K562 (cell line): Measurements from ENCODE around the gene HIVEP1. TPM values are rescaled to one million over a fixed set of nuclear protein-coding genes. Genes with fewer than 3 reads are reported as not detected.

Experiments
- ATAC-seq: fragments of 200-7000 bp; cut with Tn5 transposase; 3 replicates; pipeline ENCODE4 v1.9.1; 2020; ENCODE audit warnings: moderate library complexity
- BruUV-seq: library from RNA; stranded (reverse); fragments of 400-500 nt; replicated peaks from 2 replicates; lab custom pipeline; 2021; lab: Mats Ljungman, UMichigan
- CTCF ChIA-PET: fragments of 300-600 bp; formaldehyde crosslinking; extraction: SDS; loops from one replicate; lab custom pipeline; 2021; ENCODE audit warnings: low intra/inter-chr PET ratio; lab: Yijun Ruan, JAX
- POLR2A ChIA-PET: fragments of 300-600, 350-650 bp; sonication (Branson Sonifier 250); formaldehyde crosslinking; extraction: SDS; loops from one replicate; lab custom pipeline; 2021; ENCODE audit warnings: antibody characterized with exemption, inconsistent platforms; lab: Yijun Ruan, JAX
- DNase-seq, 4 experiments: peaks; one replicate each; pipeline versions ENCODE4 v3.0.0 to v3.0.0-alpha.2; 2011 to 2018; ENCODE audit warnings: low spot score in 3 of 4, mixed read lengths in 3 of 4; ENCODE audit errors: extremely low read depth in 1 of 4
- FAIRE-seq: peaks from 2 replicates; lab custom pipeline; 2011; peaks lifted over from hg19 to GRCh38; lab: Jason Lieb, UNC
- H2AFZ ChIP-seq: 2 replicates; pipeline ENCODE4 v1.6.0; 2011; ENCODE audit warnings: low read depth, low read length, control low read depth, inconsistent platforms
- H3K27ac ChIP-seq: fragments of 200-600 bp; 3 replicates; pipeline ENCODE4 v1.8.0; 2011; ENCODE audit warnings: low read depth, mild to moderate bottlenecking, control low read depth, inconsistent platforms, low read length, moderate library complexity, mixed read lengths; ENCODE audit errors: extremely low read depth
- H3K27me3 ChIP-seq, 2 experiments: fragments of 300-600 bp in 1 of 2; 2 replicates in 1 of 2; 3 replicates in 1 of 2; pipeline versions ENCODE4 v1.6.0 to v1.8.0; 2011; ENCODE audit warnings: inconsistent platforms in 2 of 2, low read length in 2 of 2, mild to moderate bottlenecking in 1 of 2, mixed read lengths in 1 of 2, moderate library complexity in 1 of 2; ENCODE audit not compliant: control insufficient read depth in 2 of 2, insufficient read depth in 2 of 2
- H3K36me3 ChIP-seq: fragments of 300-600 bp; 3 replicates; pipeline ENCODE4 v1.8.0; 2011; ENCODE audit warnings: mild to moderate bottlenecking, low read length, inconsistent platforms; ENCODE audit not compliant: control insufficient read depth, insufficient read depth
- H3K4me1 ChIP-seq, 2 experiments: fragments of 200-600 bp in 1 of 2; replicated peaks in 1 of 2; 2 replicates in 1 of 2; 3 replicates in 1 of 2; pipeline versions ENCODE4 v1.5.1 to v1.8.0; 2011; ENCODE audit warnings: inconsistent platforms in 2 of 2, low read length in 2 of 2, mild to moderate bottlenecking in 1 of 2, mixed read lengths in 1 of 2, moderate library complexity in 1 of 2; ENCODE audit not compliant: control insufficient read depth in 2 of 2, insufficient read depth in 2 of 2
- H3K4me2 ChIP-seq: 2 replicates; pipeline ENCODE4 v1.6.1; 2011; ENCODE audit warnings: low read length, control low read depth, inconsistent platforms, mixed read lengths; ENCODE audit not compliant: insufficient read depth
- H3K4me3 ChIP-seq: fragments of 200-600 bp; sonication (generic), shearing (Covaris generic); 2 replicates; pipeline ENCODE4 v1.5.1; 2016; ENCODE audit warnings: control low read depth, inconsistent platforms
- H3K79me2 ChIP-seq: fragments of 200-600 bp; 3 replicates; pipeline ENCODE4 v1.8.0; 2011; ENCODE audit warnings: low read length, inconsistent platforms; ENCODE audit not compliant: control insufficient read depth, insufficient read depth
- H3K9ac ChIP-seq, 2 experiments: 2 replicates each; pipeline versions ENCODE4 v1.6.0 to v1.6.1; 2011; ENCODE audit warnings: low read depth in 2 of 2, low read length in 2 of 2, control low read depth in 1 of 2, inconsistent platforms in 1 of 2, mild to moderate bottlenecking in 1 of 2, mixed read lengths in 1 of 2; ENCODE audit not compliant: insufficient read depth in 1 of 2
- H3K9me1 ChIP-seq: one replicate; pipeline ENCODE4 v1.6.0; 2011; ENCODE audit warnings: inconsistent platforms, mild to moderate bottlenecking, low read length, moderate library complexity; ENCODE audit not compliant: control insufficient read depth, insufficient read depth
- H3K9me3 ChIP-seq: replicated peaks from 2 replicates; pipeline ENCODE4 v1.5.1; 2011; ENCODE audit warnings: low read depth, low read length, inconsistent platforms; ENCODE audit not compliant: control insufficient read depth, insufficient read depth
- H4K20me1 ChIP-seq: replicated peaks from 2 replicates; pipeline ENCODE4 v1.6.1; 2011; ENCODE audit warnings: low read length, inconsistent platforms, mixed read lengths; ENCODE audit not compliant: control insufficient read depth, insufficient read depth
- ARID1B ChIP-seq: fragments of 450-650 bp; IDR thresholded peaks from 2 replicates; pipeline ENCODE4 v1.6.1; 2016; ENCODE audit warnings: antibody characterized with exemption, mild to moderate bottlenecking, inconsistent platforms
- CBFA2T2 ChIP-seq: fragments of 450-650 bp; conservative IDR thresholded peaks from 2 replicates; pipeline ENCODE4 v1.6.1; 2017; ENCODE audit warnings: mild to moderate bottlenecking
- CBFA2T3 ChIP-seq: fragments of 450-650 bp; IDR thresholded peaks from 2 replicates; pipeline ENCODE4 v1.6.1; 2017
- DPF2 ChIP-seq: fragments of 450-650 bp; IDR thresholded peaks from 2 replicates; pipeline ENCODE4 v1.6.1; 2016
- ELF1 ChIP-seq: fragments of 200-800 bp; sonication (Bioruptor generic); IDR thresholded peaks from 2 replicates; pipeline ENCODE4 v1.6.1; 2016; ENCODE audit warnings: missing genetic modification characterization, missing compliant biosample characterization
- MAFK ChIP-seq: IDR thresholded peaks from 2 replicates; pipeline ENCODE4 v1.6.1; 2011; ENCODE audit warnings: low read length, improper control_type of control experiment
- NFE2 ChIP-seq: IDR thresholded peaks from 2 replicates; pipeline ENCODE4 v1.6.1; 2014; ENCODE audit warnings: antibody characterized with exemption, low read depth
- NR3C1 ChIP-seq: sonication (generic); formaldehyde crosslinking; IDR thresholded peaks from 2 replicates; pipeline ENCODE4 v1.8.1; 2022; ENCODE audit warnings: missing genetic modification reagents
- POLR2G ChIP-seq: fragments of 200-400 bp; formaldehyde crosslinking; IDR thresholded peaks from 2 replicates; pipeline ENCODE4 v1.6.1; 2017; ENCODE audit warnings: low read depth, mild to moderate bottlenecking, antibody characterized with exemption, low read length, moderate library complexity
- SMARCB1 ChIP-seq: IDR thresholded peaks from 2 replicates; pipeline ENCODE4 v1.6.1; 2011; ENCODE audit warnings: improper control_type of control experiment, low read depth; ENCODE audit not compliant: insufficient read length
- SOX6 ChIP-seq: fragments of 450-650 bp; IDR thresholded peaks from 2 replicates; pipeline ENCODE4 v1.6.1; 2014; ENCODE audit warnings: mild to moderate bottlenecking
- TCF3 ChIP-seq: sonication (generic); formaldehyde crosslinking; IDR thresholded peaks from 2 replicates; pipeline ENCODE4 v1.4.0; 2020; ENCODE audit warnings: mild to moderate bottlenecking, missing genetic modification reagents
- WGBS: fragments of 100-300 bp; shearing (Covaris generic); methylation state at CpG from one replicate; pipeline ENCODE4 v1.1.6; 2016; ENCODE audit warnings: low coverage, mixed read lengths; ENCODE audit not compliant: insufficient coverage; ENCODE audit errors: missing lambda C conversion rate; 5-methylcytosine and 5-hydroxymethylcytosine counted together
- in situ Hi-C: fragments of 300-500 bp; cut with MboI; formaldehyde crosslinking; loops from 4 replicates; pipeline ENCODE4 v1.15.0; 2018; ENCODE audit warnings: inconsistent platforms, mixed read lengths
- intact Hi-C: fragments of 100-400 bp; cut with micrococcal nuclease; formaldehyde crosslinking; loops from 2 replicates; pipeline ENCODE4 v1.14.2; 2022
- polyA plus RNA-seq, 8 experiments: library from polyadenylated mRNA; depleted of rRNA in 4 of 8; stranded (reverse) in 5 of 8; unstranded in 3 of 8; fragments of >200 nt; fragmentation: Nextera tagmentation in 2 of 8; fragmentation: Illumina TruSeq in 1 of 8; extraction: Ambion mirVana in 2 of 8; extraction: Trizol in 1 of 8; gene quantifications; 2 replicates each; pipeline versions ENCODE4 v1.2.1 to v1.2.3, GENCODE V29; 2011 to 2014; ENCODE audit warnings: inconsistent platforms in 1 of 8, missing spikeins in 1 of 8
- total RNA-seq, 7 experiments: library from RNA; depleted of rRNA in 6 of 7; stranded (reverse); fragments of >200 nt in 6 of 7; fragmentation: Illumina TruSeq in 2 of 7; extraction: Trizol in 2 of 7; gene quantifications; 2 replicates each; pipeline versions ENCODE4 v1.2.1 to v1.2.3, GENCODE V29; 2011 to 2021; ENCODE audit warnings: low replicate concordance in 1 of 7
- TF ChIP-seq, protein P1 (sequence below): fragments of 450-650 bp; IDR thresholded peaks from one replicate; pipeline ENCODE4 v1.6.1; 2018; ENCODE audit warnings: mild to moderate bottlenecking, moderate library complexity; ENCODE audit not compliant: partially characterized antibody
- TF ChIP-seq, protein P2 (sequence below): fragments of 200-800 bp; sonication (Bioruptor generic); IDR thresholded peaks from 2 replicates; pipeline ENCODE4 v1.6.1; 2017; ENCODE audit warnings: missing genetic modification characterization, missing compliant biosample characterization
- TF ChIP-seq, protein P3 (sequence below): sonication (generic); formaldehyde crosslinking; IDR thresholded peaks from 2 replicates; pipeline ENCODE4 v1.8.0; 2022; ENCODE audit warnings: missing genetic modification reagents, mild to moderate bottlenecking, moderate library complexity, borderline replicate concordance

HIVEP1 gene
- total and polyA plus RNA-seq, 9 of the 15 experiments (the other 6 are each of a cell fraction or from before 2014, with no cell fraction given): 6.0 to 33.3 (median 21.7) TPM

DNA sequence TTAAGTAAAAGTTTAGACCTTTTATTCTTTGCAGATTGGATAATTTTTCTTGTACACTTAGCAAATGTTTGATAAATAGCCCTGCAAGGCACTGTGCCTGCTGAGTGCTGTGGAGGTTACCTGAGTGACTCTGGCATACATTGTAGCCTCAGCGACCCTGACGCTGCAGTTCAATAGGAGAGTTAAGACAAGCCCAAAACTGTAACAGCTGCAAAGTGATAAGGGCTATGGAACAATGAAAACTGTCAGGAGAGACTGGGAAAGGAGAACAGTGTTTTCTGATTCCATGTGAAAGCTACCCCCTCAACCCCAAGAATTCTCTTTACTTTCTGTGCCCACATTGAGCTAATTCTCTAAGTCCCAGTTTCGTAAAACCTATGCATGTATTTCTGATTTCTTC lies 22.2 kb downstream of the HIVEP1 start:
- Histone ChIP-seq H3K4me1 (peaks cover 8 to 17% of the 10 kb centered on the region in 2 experiments), H4K20me1 (no peaks in the 10 kb centered on the region), H3K9ac (peak overlapping the region; percentile 12 to 26; a peak in 1 of 4 replicates), H3K4me2 (no peak overlapping the region), H3K79me2 (peaks cover 97% of the 10 kb centered on the region), H3K27me3 (no peaks in the 10 kb centered on the region), H2AFZ (no peak overlapping the region), H3K9me1 (no peaks in the 10 kb centered on the region), H3K27ac (no peak overlapping the region), H3K9me3 (peaks cover 9% of the 10 kb centered on the region), H3K36me3 (peaks cover 35% of the 10 kb centered on the region), H3K4me3 (no peak overlapping the region)
- POLR2A ChIA-PET: interaction anchor here (0.9 kb wide), 1 partner anchor 368 kb away, joined by 3 read pairs; no protein-coding TSS in a partner anchor
- DNase-seq (peak in 3 of 4 experiments; percentile 35 to 62 (median 43)), ATAC-seq (peak; percentile 81), FAIRE-seq (peak; percentile 60)
- CTCF ChIA-PET: no interaction called here
- intact Hi-C loops (no loop called here), in situ Hi-C loops (no loop called here)
- WGBS: 28% methylated on average over 3 of the region's 3 CpGs
- BruUV-seq: no TSS peak
- TF ChIP-seq ARID1B: peak; percentile 51
- TF ChIP-seq ELF1: no peak
- peak; percentile 24; the same call in 1 of the 2 replicates for TF ChIP-seq MAFK
- TF ChIP-seq SMARCB1: peak; percentile 50
- TF ChIP-seq, protein P1, sequence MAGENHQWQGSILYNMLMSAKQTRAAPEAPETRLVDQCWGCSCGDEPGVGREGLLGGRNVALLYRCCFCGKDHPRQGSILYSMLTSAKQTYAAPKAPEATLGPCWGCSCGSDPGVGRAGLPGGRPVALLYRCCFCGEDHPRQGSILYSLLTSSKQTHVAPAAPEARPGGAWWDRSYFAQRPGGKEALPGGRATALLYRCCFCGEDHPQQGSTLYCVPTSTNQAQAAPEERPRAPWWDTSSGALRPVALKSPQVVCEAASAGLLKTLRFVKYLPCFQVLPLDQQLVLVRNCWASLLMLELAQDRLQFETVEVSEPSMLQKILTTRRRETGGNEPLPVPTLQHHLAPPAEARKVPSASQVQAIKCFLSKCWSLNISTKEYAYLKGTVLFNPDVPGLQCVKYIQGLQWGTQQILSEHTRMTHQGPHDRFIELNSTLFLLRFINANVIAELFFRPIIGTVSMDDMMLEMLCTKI: no peak
- no peak for TF ChIP-seq NR3C1 (CRISPR knock-in tag)
- peak; percentile 63 for TF ChIP-seq TCF3 (CRISPR knock-in tag)
- peak; percentile 33; the same call in 1 of the 2 replicates for TF ChIP-seq DPF2
- peak; percentile 68 for TF ChIP-seq SOX6
- peak; percentile 45; the same call in 1 of the 2 replicates for TF ChIP-seq CBFA2T3
- no peak for TF ChIP-seq POLR2G
- TF ChIP-seq, protein P2, sequence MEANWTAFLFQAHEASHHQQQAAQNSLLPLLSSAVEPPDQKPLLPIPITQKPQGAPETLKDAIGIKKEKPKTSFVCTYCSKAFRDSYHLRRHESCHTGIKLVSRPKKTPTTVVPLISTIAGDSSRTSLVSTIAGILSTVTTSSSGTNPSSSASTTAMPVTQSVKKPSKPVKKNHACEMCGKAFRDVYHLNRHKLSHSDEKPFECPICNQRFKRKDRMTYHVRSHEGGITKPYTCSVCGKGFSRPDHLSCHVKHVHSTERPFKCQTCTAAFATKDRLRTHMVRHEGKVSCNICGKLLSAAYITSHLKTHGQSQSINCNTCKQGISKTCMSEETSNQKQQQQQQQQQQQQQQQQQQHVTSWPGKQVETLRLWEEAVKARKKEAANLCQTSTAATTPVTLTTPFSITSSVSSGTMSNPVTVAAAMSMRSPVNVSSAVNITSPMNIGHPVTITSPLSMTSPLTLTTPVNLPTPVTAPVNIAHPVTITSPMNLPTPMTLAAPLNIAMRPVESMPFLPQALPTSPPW (CRISPR knock-in tag): no peak
- TF ChIP-seq CBFA2T2: 0 out of 2 replicates have a peak, but pooled peaks have one; percentile 10
- TF ChIP-seq NFE2: peak; percentile 32; the same call in 1 of the 2 replicates
- TF ChIP-seq, protein P3, sequence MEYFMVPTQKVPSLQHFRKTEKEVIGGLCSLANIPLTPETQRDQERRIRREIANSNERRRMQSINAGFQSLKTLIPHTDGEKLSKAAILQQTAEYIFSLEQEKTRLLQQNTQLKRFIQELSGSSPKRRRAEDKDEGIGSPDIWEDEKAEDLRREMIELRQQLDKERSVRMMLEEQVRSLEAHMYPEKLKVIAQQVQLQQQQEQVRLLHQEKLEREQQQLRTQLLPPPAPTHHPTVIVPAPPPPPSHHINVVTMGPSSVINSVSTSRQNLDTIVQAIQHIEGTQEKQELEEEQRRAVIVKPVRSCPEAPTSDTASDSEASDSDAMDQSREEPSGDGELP: 0 out of 2 replicates have a peak, but pooled peaks have one; percentile 15
